HEK293 (cell line): ENCODE results near the gene TPST1.

ENCODE experiments used
- CTCF ChIA-PET: fragments of 350-600 bp; formaldehyde crosslinking; extraction: SDS; loops from one replicate; lab custom pipeline; 2021; ENCODE audit warnings: antibody characterized with exemption; lab: Yijun Ruan, JAX
- POLR2A ChIA-PET: fragments of 300-600 bp; formaldehyde crosslinking; extraction: SDS; loops from one replicate; lab custom pipeline; 2020; ENCODE audit warnings: antibody characterized with exemption, inconsistent platforms; lab: Yijun Ruan, JAX
- H3K27ac ChIP-seq: fragments of 200-500 bp; sonication (Bioruptor generic); 2 replicates; pipeline ENCODE4 v1.5.1; 2014; ENCODE audit warnings: low read depth, low read length, control low read depth, inconsistent platforms; ENCODE audit errors: extremely low read depth
- H3K36me3 ChIP-seq, 2 experiments: fragments of 200-500 bp in 1 of 2; sonication (Bioruptor generic) in 1 of 2; 1 replicate in 1 of 2; 2 replicates in 1 of 2; pipeline ENCODE4 v1.5.1; 2014 to 2017; ENCODE audit warnings: inconsistent platforms in 2 of 2, low read length in 2 of 2; ENCODE audit not compliant: control insufficient read depth in 2 of 2, insufficient read depth in 1 of 2
- H3K4me1 ChIP-seq: fragments of 200-500 bp; sonication (Bioruptor generic); 2 replicates; pipeline ENCODE4 v1.5.1; 2014; ENCODE audit warnings: mild to moderate bottlenecking, low read length, inconsistent platforms; ENCODE audit not compliant: control insufficient read depth, insufficient read depth
- H3K4me3 ChIP-seq: 2 replicates; pipeline ENCODE4 v1.5.1; 2011; ENCODE audit warnings: low read depth, mild to moderate bottlenecking, control low read depth, low read length, moderate library complexity
- H3K9me3 ChIP-seq: fragments of 200-500 bp; sonication (Bioruptor generic); 2 replicates; pipeline ENCODE4 v1.5.1; 2014; ENCODE audit warnings: low read depth, low read length, inconsistent platforms; ENCODE audit not compliant: control insufficient read depth, insufficient read depth
- KLF10 ChIP-seq: fragments of 450-650 bp; IDR thresholded peaks from 2 replicates; pipeline ENCODE4 v1.5.1; 2018; ENCODE audit warnings: missing biosample characterization, mild to moderate bottlenecking, missing genetic modification characterization
- KLF7 ChIP-seq: fragments of 450-650 bp; formaldehyde crosslinking; IDR thresholded peaks from 2 replicates; pipeline ENCODE4 v1.5.1; 2016; ENCODE audit warnings: missing biosample characterization, missing genetic modification characterization, borderline replicate concordance
- MEIS1 ChIP-seq: sonication (generic); formaldehyde crosslinking; IDR thresholded peaks from 2 replicates; pipeline ENCODE4 v1.8.1; 2022; ENCODE audit warnings: missing genetic modification reagents, mild to moderate bottlenecking, borderline replicate concordance
- MYNN ChIP-seq: fragments of 450-650 bp; formaldehyde crosslinking; IDR thresholded peaks from 2 replicates; pipeline ENCODE4 v1.5.1; 2016; ENCODE audit warnings: missing biosample characterization, missing genetic modification characterization, borderline replicate concordance
- MZF1 ChIP-seq: fragments of 450-650 bp; formaldehyde crosslinking; IDR thresholded peaks from 2 replicates; pipeline ENCODE4 v1.5.1; 2017; ENCODE audit warnings: missing biosample characterization, missing genetic modification characterization, borderline replicate concordance
- OSR2 ChIP-seq: fragments of 450-650 bp; formaldehyde crosslinking; IDR thresholded peaks from 2 replicates; pipeline ENCODE4 v1.5.1; 2016; ENCODE audit warnings: missing biosample characterization, missing genetic modification characterization
- PRDM1 ChIP-seq: fragments of 450-650 bp; formaldehyde crosslinking; IDR thresholded peaks from 2 replicates; pipeline ENCODE4; 2016; ENCODE audit warnings: missing biosample characterization, missing genetic modification characterization
- ZBTB1 ChIP-seq: fragments of 450-650 bp; formaldehyde crosslinking; IDR thresholded peaks from 2 replicates; pipeline ENCODE4 v1.5.1; 2016; ENCODE audit warnings: missing biosample characterization, missing genetic modification characterization
- ZNF138 ChIP-seq: fragments of 450-650 bp; formaldehyde crosslinking; IDR thresholded peaks from 2 replicates; pipeline ENCODE4 v1.5.1; 2016; ENCODE audit warnings: missing biosample characterization, missing genetic modification characterization, borderline replicate concordance
- ZNF311 ChIP-seq: fragments of 450-650 bp; formaldehyde crosslinking; IDR thresholded peaks from 2 replicates; pipeline ENCODE4 v1.5.1; 2017; ENCODE audit warnings: missing biosample characterization, missing genetic modification characterization, borderline replicate concordance
- ZNF37A ChIP-seq: fragments of 450-650 bp; IDR thresholded peaks from 2 replicates; pipeline ENCODE4 v1.5.1; 2018; ENCODE audit warnings: missing biosample characterization, missing genetic modification characterization
- ZNF48 ChIP-seq: fragments of 450-650 bp; formaldehyde crosslinking; IDR thresholded peaks from 2 replicates; pipeline ENCODE4 v1.5.1; 2016; ENCODE audit warnings: missing biosample characterization, missing genetic modification characterization
- ZNF510 ChIP-seq: fragments of 450-650 bp; formaldehyde crosslinking; IDR thresholded peaks from 2 replicates; pipeline ENCODE4 v1.5.1; 2018; ENCODE audit warnings: mild to moderate bottlenecking, missing genetic modification characterization, missing biosample characterization; ENCODE audit not compliant: insufficient replicate concordance
- ZNF561 ChIP-seq: fragments of 450-650 bp; IDR thresholded peaks from 2 replicates; pipeline ENCODE4 v1.5.1; 2018; ENCODE audit warnings: missing biosample characterization, missing genetic modification characterization, borderline replicate concordance
- ZNF585B ChIP-seq: fragments of 450-650 bp; formaldehyde crosslinking; IDR thresholded peaks from 2 replicates; pipeline ENCODE4 v1.5.1; 2016; ENCODE audit warnings: missing biosample characterization, missing genetic modification characterization
- ZNF610 ChIP-seq: fragments of 450-650 bp; formaldehyde crosslinking; IDR thresholded peaks from 2 replicates; pipeline ENCODE4 v1.5.1; 2016; ENCODE audit warnings: missing biosample characterization, missing genetic modification characterization, borderline replicate concordance
- ZNF626 ChIP-seq: fragments of 450-650 bp; sonication (Bioruptor Pico); formaldehyde crosslinking; IDR thresholded peaks from 2 replicates; pipeline ENCODE4 v1.5.1; 2018; ENCODE audit warnings: missing biosample characterization, missing genetic modification characterization, inconsistent platforms
- ZNF660 ChIP-seq: fragments of 450-650 bp; IDR thresholded peaks from 2 replicates; pipeline ENCODE4 v1.5.1; 2018; ENCODE audit warnings: missing biosample characterization, mild to moderate bottlenecking, missing genetic modification characterization
- ZNF701 ChIP-seq: fragments of 450-650 bp; formaldehyde crosslinking; IDR thresholded peaks from 2 replicates; pipeline ENCODE4 v1.5.1; 2016; ENCODE audit warnings: missing biosample characterization, missing genetic modification characterization
- ZNF76 ChIP-seq: fragments of 450-650 bp; formaldehyde crosslinking; IDR thresholded peaks from 2 replicates; pipeline ENCODE4; 2016; ENCODE audit warnings: low read depth, missing biosample characterization, missing genetic modification characterization, borderline replicate concordance
- ZNF768 ChIP-seq: fragments of 450-650 bp; formaldehyde crosslinking; IDR thresholded peaks from 2 replicates; pipeline ENCODE4 v1.5.1; 2018; ENCODE audit warnings: missing biosample characterization, mild to moderate bottlenecking, missing genetic modification characterization
- ZNF837 ChIP-seq: fragments of 450-650 bp; formaldehyde crosslinking; IDR thresholded peaks from 2 replicates; pipeline ENCODE4 v1.5.1; 2016; ENCODE audit warnings: missing biosample characterization, missing genetic modification characterization
- ZXDB ChIP-seq: fragments of 450-650 bp; formaldehyde crosslinking; IDR thresholded peaks from 2 replicates; pipeline ENCODE4 v1.5.1; 2016; ENCODE audit warnings: missing biosample characterization, missing genetic modification characterization
- TF ChIP-seq, protein P1 (sequence below): fragments of 450-650 bp; formaldehyde crosslinking; IDR thresholded peaks from 2 replicates; pipeline ENCODE4 v1.5.1; 2016; ENCODE audit warnings: missing biosample characterization, missing genetic modification characterization
- TF ChIP-seq, protein P2 (sequence below): fragments of 450-650 bp; formaldehyde crosslinking; IDR thresholded peaks from 2 replicates; pipeline ENCODE4 v1.5.1; 2016; ENCODE audit warnings: missing biosample characterization, missing genetic modification characterization
- TF ChIP-seq, protein P3 (sequence below): fragments of 450-650 bp; formaldehyde crosslinking; IDR thresholded peaks from 2 replicates; pipeline ENCODE4 v1.5.0; 2017; ENCODE audit warnings: missing biosample characterization, missing genetic modification characterization, borderline replicate concordance
- TF ChIP-seq, protein P4 (sequence below): fragments of 450-650 bp; formaldehyde crosslinking; IDR thresholded peaks from 2 replicates; pipeline ENCODE4 v1.5.1; 2017; ENCODE audit warnings: missing biosample characterization, mild to moderate bottlenecking, missing genetic modification characterization, moderate library complexity
- TF ChIP-seq, protein P5 (sequence below): fragments of 450-650 bp; formaldehyde crosslinking; IDR thresholded peaks from 2 replicates; pipeline ENCODE4 v1.5.1; 2016; ENCODE audit warnings: missing biosample characterization, missing genetic modification characterization

The TPST1 gene

DNA sequence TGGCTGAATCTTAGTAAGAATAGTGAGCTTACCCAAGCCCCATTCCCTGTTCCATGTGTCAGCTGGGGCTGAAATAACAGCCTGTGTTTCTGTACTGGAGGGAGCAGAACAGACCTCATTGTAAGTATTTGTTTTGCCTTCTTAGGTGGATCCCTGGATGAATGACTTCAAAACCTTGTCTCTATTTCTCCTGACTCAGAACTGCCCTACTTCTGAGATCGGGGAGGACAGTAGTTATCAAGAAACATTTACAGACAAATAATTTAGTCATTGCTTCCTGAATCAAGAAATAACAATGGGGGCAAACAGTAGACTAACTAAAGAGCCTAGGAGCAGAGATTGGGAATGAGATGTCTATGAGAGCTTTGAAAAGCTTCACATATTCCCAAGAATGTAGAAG, 58.8 kb downstream of the TPST1 start:
- Histone ChIP-seq H3K4me3 (no peak overlapping the region), H3K27ac (no peak overlapping the region), H3K4me1 (no peaks in the 10 kb centered on the region), H3K36me3 (no peaks in the 10 kb centered on the region), H3K9me3 (no peaks in the 10 kb centered on the region)
- CTCF ChIA-PET: interaction anchor here (0.6 kb wide), 1 partner anchor 233 kb away, joined by 5 read pairs; no protein-coding TSS in a partner anchor
- TF ChIP-seq ZNF768 (tag by site-specific recombination): no peak
- POLR2A ChIA-PET: no interaction called here

DNA sequence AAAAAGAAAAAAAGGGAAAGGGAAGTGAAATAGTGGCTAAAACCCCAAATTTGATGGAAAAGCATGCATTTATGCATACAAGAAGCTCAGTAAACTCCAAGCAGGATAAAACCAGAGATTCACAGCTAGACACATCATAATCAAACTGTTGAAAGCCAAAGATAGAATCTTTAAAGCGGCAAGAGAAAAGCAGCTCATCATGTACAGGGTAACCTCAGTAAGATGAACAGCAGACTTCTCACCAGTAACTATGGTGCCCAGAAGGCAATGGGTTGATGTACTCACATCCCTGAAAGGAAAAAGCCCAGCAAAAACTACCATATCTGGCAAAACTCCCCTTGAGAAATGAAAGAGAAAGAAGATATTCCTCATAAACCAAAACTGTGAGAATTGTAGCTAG, 60.4 kb downstream of the TPST1 start:
- H3K27ac ChIP-seq: no peak overlapping the region
- H3K4me1 ChIP-seq: no peaks in the 10 kb centered on the region
- H3K36me3 ChIP-seq: no peaks in the 10 kb centered on the region
- ChIA-PET POLR2A (interaction anchor here (0.6 kb wide), 1 partner anchor 17 kb away, joined by 3 read pairs; no protein-coding TSS in a partner anchor), CTCF (interaction anchor here (0.6 kb wide), 1 partner anchor 119 kb away, joined by 4 read pairs; no protein-coding TSS in a partner anchor)
- H3K9me3 ChIP-seq: no peaks in the 10 kb centered on the region
- no peak overlapping the region for H3K4me3 ChIP-seq
- TF ChIP-seq, protein P1, sequence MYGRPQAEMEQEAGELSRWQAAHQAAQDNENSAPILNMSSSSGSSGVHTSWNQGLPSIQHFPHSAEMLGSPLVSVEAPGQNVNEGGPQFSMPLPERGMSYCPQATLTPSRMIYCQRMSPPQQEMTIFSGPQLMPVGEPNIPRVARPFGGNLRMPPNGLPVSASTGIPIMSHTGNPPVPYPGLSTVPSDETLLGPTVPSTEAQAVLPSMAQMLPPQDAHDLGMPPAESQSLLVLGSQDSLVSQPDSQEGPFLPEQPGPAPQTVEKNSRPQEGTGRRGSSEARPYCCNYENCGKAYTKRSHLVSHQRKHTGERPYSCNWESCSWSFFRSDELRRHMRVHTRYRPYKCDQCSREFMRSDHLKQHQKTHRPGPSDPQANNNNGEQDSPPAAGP (tag by site-specific recombination): no peak
- no peak for TF ChIP-seq MEIS1
- TF ChIP-seq OSR2 (tag by site-specific recombination): no peak
- TF ChIP-seq ZNF76 (tag by site-specific recombination): no peak
- TF ChIP-seq ZNF701 (tag by site-specific recombination): no peak
- TF ChIP-seq, protein P2, sequence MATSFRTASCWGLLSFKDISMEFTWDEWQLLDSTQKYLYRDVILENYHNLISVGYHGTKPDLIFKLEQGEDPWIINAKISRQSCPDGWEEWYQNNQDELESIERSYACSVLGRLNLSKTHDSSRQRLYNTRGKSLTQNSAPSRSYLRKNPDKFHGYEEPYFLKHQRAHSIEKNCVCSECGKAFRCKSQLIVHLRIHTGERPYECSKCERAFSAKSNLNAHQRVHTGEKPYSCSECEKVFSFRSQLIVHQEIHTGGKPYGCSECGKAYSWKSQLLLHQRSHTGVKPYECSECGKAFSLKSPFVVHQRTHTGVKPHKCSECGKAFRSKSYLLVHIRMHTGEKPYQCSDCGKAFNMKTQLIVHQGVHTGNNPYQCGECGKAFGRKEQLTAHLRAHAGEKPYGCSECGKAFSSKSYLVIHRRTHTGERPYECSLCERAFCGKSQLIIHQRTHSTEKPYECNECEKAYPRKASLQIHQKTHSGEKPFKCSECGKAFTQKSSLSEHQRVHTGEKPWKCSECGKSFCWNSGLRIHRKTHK (tag by site-specific recombination): no peak
- no peak for TF ChIP-seq MZF1 (tag by site-specific recombination)
- no peak for TF ChIP-seq KLF7 (tag by site-specific recombination)
- TF ChIP-seq ZNF37A (tag by site-specific recombination): no peak
- TF ChIP-seq, protein P3, sequence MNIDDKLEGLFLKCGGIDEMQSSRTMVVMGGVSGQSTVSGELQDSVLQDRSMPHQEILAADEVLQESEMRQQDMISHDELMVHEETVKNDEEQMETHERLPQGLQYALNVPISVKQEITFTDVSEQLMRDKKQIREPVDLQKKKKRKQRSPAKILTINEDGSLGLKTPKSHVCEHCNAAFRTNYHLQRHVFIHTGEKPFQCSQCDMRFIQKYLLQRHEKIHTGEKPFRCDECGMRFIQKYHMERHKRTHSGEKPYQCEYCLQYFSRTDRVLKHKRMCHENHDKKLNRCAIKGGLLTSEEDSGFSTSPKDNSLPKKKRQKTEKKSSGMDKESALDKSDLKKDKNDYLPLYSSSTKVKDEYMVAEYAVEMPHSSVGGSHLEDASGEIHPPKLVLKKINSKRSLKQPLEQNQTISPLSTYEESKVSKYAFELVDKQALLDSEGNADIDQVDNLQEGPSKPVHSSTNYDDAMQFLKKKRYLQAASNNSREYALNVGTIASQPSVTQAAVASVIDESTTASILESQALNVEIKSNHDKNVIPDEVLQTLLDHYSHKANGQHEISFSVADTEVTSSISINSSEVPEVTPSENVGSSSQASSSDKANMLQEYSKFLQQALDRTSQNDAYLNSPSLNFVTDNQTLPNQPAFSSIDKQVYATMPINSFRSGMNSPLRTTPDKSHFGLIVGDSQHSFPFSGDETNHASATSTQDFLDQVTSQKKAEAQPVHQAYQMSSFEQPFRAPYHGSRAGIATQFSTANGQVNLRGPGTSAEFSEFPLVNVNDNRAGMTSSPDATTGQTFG (tag by site-specific recombination): no peak
- TF ChIP-seq ZNF561: no peak
- TF ChIP-seq ZNF585B (tag by site-specific recombination): no peak
- TF ChIP-seq ZNF660: no peak
- TF ChIP-seq ZNF138 (tag by site-specific recombination): no peak
- TF ChIP-seq ZNF610: peak; percentile 40; the same call in 1 of the 2 replicates
- TF ChIP-seq PRDM1 (tag by site-specific recombination): no peak
- TF ChIP-seq, protein P4, sequence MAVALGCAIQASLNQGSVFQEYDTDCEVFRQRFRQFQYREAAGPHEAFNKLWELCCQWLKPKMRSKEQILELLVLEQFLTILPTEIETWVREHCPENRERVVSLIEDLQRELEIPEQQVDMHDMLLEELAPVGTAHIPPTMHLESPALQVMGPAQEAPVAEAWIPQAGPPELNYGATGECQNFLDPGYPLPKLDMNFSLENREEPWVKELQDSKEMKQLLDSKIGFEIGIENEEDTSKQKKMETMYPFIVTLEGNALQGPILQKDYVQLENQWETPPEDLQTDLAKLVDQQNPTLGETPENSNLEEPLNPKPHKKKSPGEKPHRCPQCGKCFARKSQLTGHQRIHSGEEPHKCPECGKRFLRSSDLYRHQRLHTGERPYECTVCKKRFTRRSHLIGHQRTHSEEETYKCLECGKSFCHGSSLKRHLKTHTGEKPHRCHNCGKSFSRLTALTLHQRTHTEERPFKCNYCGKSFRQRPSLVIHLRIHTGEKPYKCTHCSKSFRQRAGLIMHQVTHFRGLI (tag by site-specific recombination): no peak
- TF ChIP-seq ZBTB1: no peak
- TF ChIP-seq ZNF311: no peak
- TF ChIP-seq ZXDB (tag by site-specific recombination): no peak
- TF ChIP-seq, protein P5, sequence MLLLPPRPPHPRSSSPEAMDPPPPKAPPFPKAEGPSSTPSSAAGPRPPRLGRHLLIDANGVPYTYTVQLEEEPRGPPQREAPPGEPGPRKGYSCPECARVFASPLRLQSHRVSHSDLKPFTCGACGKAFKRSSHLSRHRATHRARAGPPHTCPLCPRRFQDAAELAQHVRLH (tag by site-specific recombination): peak; percentile 56
- TF ChIP-seq ZNF510 (tag by site-specific recombination): no peak
- no peak for TF ChIP-seq ZNF837
- peak; percentile 81; the same call in 1 of the 2 replicates for TF ChIP-seq ZNF626 (tag by site-specific recombination)
- no peak for TF ChIP-seq ZNF48 (tag by site-specific recombination)
- no peak for TF ChIP-seq KLF10 (tag by site-specific recombination)
- no peak for TF ChIP-seq MYNN (tag by site-specific recombination)
